Inflammatory macrophage (primary cell): ENCODE results near the gene CCDC85A.
A peak's percentile ranks its signal among the peaks of the same experiment; 100 is the strongest.
"Not testable (repeated sequence)": the region's sequence is repeated elsewhere in the genome, so short reads cannot be mapped to it uniquely, and the experiment has no call there.

Source experiments
- DNase-seq, 2 donors: peaks; one replicate each; pipeline ENCODE4 v3.0.0-alpha.2; 2020 to 2022
- total RNA-seq, 18 experiments: gene quantifications; one replicate each; lab custom pipeline; 2026; ENCODE audit warnings: mixed read lengths in 6 of 18, inconsistent platforms in 2 of 18; lab: John Stamatoyannopoulos, UW

Gene CCDC85A
- 0 to 0.49 (median 0.09) reads per million in 18 experiments for total RNA-seq

GRCh38 chr2:56183643-56184499, at the start of gene CCDC85A:
Gene CCDC85A (plus strand): TSS chr2:56183990. CDS start chr2:56184625, 635 bp downstream.
- peak; percentile 65 to 74 for DNase-seq

DNA sequence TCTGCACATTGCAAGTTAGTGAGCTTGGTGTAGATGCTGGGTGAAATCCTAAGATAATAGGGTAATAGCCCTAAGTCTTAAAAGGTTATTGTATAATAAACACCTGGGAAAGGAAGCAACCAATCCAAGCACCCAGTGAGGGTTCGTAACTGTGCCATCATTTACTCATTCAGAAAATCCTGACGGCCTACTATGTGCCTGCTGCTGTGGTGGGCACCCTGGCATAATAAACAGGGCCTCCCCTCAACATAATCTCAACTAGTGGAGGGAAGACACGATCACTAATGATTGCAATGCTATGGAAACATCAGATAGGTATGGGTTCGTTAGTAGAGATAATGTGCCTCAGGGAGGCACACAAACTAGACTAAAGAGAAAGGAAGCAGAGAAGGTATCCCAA, 48.9 kb upstream of the CCDC85A start:
- no peak for DNase-seq

DNA sequence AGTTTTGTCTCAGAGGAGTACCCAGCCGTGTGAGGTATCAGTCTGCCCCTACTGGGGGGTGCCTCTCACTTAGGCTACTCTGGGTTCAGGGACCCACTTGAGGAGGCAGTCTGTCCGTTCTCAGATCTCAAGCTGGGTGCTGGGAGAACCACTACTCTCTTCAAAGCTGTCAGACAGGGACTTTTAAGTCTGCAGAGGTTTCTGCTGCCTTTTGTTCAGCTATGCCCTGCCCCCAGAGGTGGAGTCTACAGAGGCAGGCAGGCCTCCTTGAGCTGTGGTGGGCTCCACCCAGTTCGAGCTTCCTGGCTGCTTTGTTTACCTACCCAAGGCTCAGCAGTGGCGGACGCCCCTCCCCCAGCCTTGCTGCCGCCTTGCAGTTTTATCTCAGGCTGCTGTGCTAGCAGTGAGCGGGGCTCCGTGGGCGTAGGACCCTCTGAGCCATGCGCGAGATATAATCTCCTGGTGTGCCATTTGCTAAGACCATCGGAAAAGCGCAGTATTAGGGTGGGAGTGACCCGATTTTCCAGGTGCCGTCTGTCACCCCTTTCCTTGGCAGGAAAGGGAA, 41.2 kb upstream of the CCDC85A start:
- not testable (repeated sequence) for DNase-seq

- no peak for DNase-seq
Measured at GRCh38 chr2:56147907-56148306, 35.9 kb upstream of the CCDC85A start.

DNA sequence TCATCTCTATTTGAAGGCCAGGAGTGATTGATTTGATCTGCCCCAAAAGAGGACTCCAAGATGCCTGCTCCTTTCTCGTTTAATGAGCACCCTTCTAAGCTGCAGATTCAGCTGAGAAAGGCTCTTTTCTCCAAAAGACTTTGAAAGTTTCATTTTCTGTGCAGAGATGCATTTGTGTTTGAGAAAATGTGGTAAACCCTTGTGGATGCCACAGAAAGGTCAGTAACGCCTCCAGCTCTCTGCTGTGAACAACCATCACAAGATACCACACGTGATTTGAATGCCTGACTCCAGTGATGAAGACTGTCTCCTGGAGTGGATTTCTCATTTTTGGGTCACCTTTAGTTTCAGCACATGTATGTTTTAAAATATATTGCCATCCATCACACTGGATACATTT, 35.0 kb upstream of the CCDC85A start:
- no peak for DNase-seq

- DNase-seq = no peak
Measured at GRCh38 chr2:56151841-56152240, 31.9 kb upstream of the CCDC85A start.

- no peak for DNase-seq
Measured at GRCh38 chr2:56155188-56155587, 28.6 kb upstream of the CCDC85A start.

DNA sequence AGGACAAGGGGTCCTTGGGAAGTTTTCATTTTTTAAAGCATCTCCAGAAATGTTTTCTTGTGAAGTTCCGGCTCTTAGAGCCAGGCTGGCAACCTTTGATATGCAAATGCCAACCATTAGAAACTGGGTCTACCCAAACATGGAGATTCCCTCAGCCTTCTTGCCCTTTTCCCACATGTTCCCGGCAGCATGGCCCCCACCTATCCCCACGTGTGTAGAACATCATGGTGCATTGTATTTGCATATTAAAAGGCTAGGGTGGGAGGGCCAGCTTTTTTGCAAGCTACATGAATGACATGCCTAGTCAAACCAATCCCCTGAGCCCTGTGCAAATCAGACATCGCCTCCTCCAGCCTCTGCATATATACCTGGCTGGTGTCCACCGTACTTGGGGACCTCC, 23.9 kb upstream of the CCDC85A start:
- DNase-seq = not testable (repeated sequence)

GRCh38 chr2:56167616-56168562, 15.9 kb upstream of the CCDC85A start:
- no peak for DNase-seq

- DNase-seq = no peak
Measured at GRCh38 chr2:56169521-56169920, 14.3 kb upstream of the CCDC85A start.

- DNase-seq = no peak
Measured at GRCh38 chr2:56170504-56170903, 13.3 kb upstream of the CCDC85A start.

GRCh38 chr2:56170988-56171387, 12.8 kb upstream of the CCDC85A start:
- DNase-seq = no peak

DNA sequence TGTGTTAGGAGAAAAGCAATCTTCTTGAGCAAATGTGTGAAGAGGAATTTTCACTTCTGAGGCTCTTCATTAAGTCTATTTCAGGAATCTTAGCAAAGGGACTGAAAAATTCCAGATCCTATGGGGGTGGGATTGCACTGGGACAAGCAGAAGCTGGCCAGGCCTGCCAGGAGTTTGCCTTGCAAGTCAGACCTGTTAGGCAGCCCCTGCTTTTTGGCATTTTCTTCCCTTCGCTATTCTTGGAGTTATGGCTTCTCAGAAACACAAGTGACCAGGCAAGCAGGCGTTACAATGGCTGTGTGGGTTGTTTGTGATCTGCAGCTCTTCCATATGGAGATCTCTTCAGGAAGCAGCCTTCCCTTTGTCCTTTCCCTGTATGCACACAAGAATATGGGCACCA, 8.0 kb upstream of the CCDC85A start:
- DNase-seq = no peak

DNA sequence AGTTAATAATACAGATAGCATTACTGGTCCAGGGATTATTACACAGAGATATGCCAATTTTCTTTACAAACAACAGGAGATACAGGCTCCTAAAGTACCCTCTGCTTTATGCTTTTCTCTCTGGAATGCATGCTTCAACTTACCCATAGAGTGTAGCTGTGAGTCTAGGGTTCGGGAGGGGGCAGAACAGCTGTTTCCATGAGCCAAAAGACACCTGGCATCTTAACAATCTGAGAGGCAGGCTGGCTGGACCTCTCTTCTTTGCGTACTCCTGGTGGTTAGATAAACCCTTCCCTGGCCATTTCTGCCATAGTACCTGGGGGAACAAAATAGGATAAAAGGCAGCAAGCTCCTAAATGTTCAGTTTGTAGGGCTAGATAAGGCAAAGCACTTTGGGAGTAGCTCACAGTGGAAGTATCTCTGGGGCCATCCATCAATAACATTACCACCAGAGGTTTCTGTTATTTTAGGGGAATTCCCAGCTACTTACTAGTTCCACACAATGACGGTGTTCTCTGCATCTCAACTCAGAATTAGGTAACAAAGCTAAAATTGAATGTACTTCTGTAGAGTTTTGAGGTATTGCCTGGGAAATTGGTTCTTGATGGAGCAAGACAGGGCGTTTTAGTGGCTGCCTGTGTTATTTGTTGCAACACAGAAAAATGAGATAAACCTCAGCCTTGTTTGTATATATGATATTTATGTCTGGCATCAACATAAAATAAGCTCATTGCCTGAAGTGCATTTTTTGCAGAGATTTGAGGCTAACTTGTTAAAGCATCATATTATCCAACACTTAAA, 6.2 kb upstream of the CCDC85A start:
- no peak for DNase-seq

DNA sequence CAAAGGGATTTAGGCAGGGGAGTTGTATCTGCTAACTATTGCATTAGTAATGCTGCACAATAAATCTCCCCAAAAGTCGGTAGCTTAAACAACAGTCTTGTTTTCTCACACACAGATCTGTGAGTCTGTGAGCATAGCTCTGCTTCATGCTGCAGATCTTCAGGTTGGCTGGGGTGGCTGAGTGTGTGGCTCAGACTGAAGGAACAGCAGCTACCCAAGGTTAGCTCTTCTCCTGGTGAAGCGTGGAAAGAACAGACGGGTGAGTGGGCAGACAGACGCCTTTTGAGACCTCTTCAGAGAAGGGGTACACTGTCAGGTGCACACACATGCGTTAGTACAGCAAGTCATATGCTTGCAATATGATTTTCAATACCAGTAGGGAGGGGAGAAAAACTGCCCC, 3.9 kb upstream of the CCDC85A start:
- no peak for DNase-seq

- no peak for DNase-seq
Measured at GRCh38 chr2:56182420-56182819, 1.4 kb upstream of the CCDC85A start.

- DNase-seq = peak in 1 of 2 donors; percentile 3
Measured at GRCh38 chr2:56184500-56185011, 766 bp downstream of the CCDC85A start.

GRCh38 chr2:56185101-56185581, 1.4 kb downstream of the CCDC85A start:
- no peak for DNase-seq

DNA sequence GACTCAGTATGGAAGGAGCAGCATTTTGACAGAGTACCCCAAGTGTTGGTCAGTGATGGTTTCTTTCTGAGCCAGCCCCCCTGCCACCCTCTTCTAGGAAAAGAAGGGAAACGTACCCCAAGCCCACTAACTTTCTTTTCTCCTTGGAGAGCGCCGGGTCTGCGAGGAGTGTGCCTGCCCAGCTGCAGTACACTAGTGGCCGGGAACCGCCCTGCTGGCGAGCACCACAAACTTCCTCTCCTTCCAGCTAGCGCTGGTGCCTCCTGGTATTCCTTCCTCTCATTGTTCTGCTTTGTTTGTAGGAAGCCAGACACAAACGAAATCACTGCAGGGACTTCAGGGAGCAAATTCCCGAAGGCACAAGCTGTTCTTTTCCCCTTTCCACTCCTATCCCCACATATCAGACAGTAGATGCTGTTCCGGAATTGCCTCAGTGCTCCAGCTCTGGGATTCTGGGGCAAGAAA, 1.8 kb downstream of the CCDC85A start:
- peak; percentile 7 to 22 for DNase-seq

GRCh38 chr2:56191617-56192016, 7.8 kb downstream of the CCDC85A start:
- no peak for DNase-seq

DNA sequence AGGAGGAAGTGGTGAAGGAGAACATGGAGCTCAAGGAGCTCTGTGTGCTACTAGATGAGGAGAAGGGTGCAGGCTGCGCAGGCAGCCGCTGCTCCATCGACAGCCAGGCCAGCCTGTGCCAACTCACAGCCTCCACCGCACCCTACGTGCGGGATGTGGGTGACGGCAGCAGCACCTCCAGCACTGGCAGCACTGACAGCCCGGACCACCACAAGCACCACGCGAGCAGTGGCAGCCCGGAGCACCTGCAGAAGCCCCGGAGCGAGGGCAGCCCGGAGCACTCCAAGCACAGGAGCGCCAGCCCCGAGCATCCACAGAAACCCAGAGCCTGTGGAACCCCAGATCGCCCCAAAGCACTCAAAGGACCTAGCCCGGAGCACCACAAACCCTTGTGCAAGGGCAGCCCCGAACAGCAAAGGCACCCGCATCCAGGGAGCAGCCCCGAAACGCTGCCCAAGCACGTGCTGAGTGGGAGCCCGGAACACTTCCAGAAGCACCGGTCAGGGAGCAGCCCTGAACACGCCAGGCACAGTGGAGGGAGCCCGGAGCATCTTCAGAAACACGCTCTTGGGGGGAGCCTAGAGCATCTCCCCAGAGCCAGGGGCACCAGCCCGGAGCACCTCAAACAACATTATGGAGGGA, 9.0 kb downstream of the CCDC85A start:
- DNase-seq = no peak
